ENCODE measurements around the gene CYP4F22. TPM values are rescaled to one million over a fixed set of nuclear protein-coding genes. Genes with fewer than 3 reads are reported as not detected.

CYP4F22 gene
- total and polyA plus RNA-seq, 2 of the 8 experiments (the other 6 are each of a cell fraction or from before 2014, with no cell fraction given): not detected

DNA sequence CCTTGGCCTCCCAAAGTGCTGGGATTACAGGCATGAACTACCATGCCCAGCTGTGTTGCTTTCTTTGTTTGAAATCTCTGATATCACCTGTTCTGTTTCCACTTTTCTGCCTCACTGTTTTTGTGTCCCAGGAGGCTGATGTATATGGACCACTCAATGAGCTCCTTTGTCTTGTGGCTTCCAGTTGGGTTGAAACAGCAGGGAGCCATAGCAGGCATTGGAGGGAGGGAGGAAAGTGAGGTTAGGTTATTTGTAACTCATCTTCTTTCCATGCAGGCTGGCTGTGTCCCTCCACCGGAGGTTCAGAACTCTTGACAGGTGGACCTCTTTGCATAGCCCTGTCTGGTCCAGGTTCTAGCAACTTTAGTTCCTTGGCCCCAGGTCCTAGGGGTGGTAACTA lies 6.1 kb upstream of the CYP4F22 start:
- no peak overlapping the region for H2BK15ac ChIP-seq (ENCODE audit: low read length)
- DNase-seq (ENCODE audit: low read depth in 1 of 2, low spot score in 2 of 2) (no peak), FAIRE-seq (no peak)
- H2BK5ac ChIP-seq (ENCODE audit: low read depth, low read length): no peak overlapping the region
- H3K9me3 ChIP-seq (ENCODE audit: insufficient read depth in 2 of 2, low read depth in 1 of 2, low read length in 1 of 2): peaks cover 47 to 73% of the 10 kb centered on the region in 2 experiments
- no peak overlapping the region for H4K5ac ChIP-seq (ENCODE audit: insufficient read length, low read depth, low read length)
- no peak overlapping the region for H3K9ac ChIP-seq (replicated peaks in 1 of 4; ENCODE audit: extremely low read depth in 1 of 4, low read depth in 3 of 4, low read length in 3 of 4)
- no peak overlapping the region for H2BK120ac ChIP-seq (replicated peaks; ENCODE audit: low read depth, low read length)
- ChIA-PET CTCF (ENCODE audit: partially characterized antibody) (interaction anchor here (0.9 kb wide), 2 partner anchors 45 to 83 kb away, joined by 3 read pairs; no protein-coding TSS in a partner anchor), POLR2A (ENCODE audit: partially characterized antibody) (no interaction called here)
- no peak overlapping the region for H2AK5ac ChIP-seq (ENCODE audit: low read depth, low read length)
- no peak overlapping the region for H3K18ac ChIP-seq (ENCODE audit: extremely low read depth, low read length)
- no peak overlapping the region for H4K8ac ChIP-seq (ENCODE audit: extremely low read depth, insufficient read depth, low read length)
- 82% methylated on average over 1 of the region's 1 CpG; no CpG with 5 or more reads in 1 of the 2 experiments for WGBS, 2 experiments (ENCODE audit: extremely low coverage in 1 of 2, insufficient coverage in 1 of 2, insufficient read length in 1 of 2, insufficient replicate concordance in 2 of 2, low coverage in 1 of 2, low lambda C conversion rate in 2 of 2, missing lambda C conversion rate in 1 of 2)
- H2AFZ ChIP-seq (ENCODE audit: low read length): no peak overlapping the region
- H3K4me1 ChIP-seq (replicated peaks in 1 of 4; ENCODE audit: control insufficient read depth in 3 of 4, insufficient read depth in 4 of 4, low read length in 3 of 4): no peaks in the 10 kb centered on the region
- TF ChIP-seq TAF1 (IDR thresholded peaks at IDR 0.05; ENCODE audit: low read depth, low read length) (no peak), SUZ12 (IDR thresholded peaks at IDR 0.05; ENCODE audit: low read length) (no peak), NANOG (IDR thresholded peaks at IDR 0.05; ENCODE audit: insufficient read depth, low read depth, low read length, poor library complexity, severe bottlenecking) (no peak)
- no peak overlapping the region for H4K91ac ChIP-seq (replicated peaks; ENCODE audit: insufficient read length, low read length)
- H3K4me3 ChIP-seq (ENCODE audit: extremely low read depth in 1 of 4, insufficient read depth in 2 of 4, low read depth in 3 of 4, low read length in 4 of 4): no peak overlapping the region
- H3K36me3 ChIP-seq (ENCODE audit: control insufficient read depth in 2 of 4, insufficient read depth in 4 of 4, low read length in 3 of 4): no peaks in the 10 kb centered on the region; a peak in 1 of 8 replicates
- no peak overlapping the region for H3K14ac ChIP-seq (ENCODE audit: insufficient read length)
- no peak overlapping the region for H2BK20ac ChIP-seq (ENCODE audit: low read length)
- no peak overlapping the region for H3K56ac ChIP-seq (replicated peaks; ENCODE audit: insufficient read length, low read depth, low read length)
- H2BK12ac ChIP-seq (ENCODE audit: low read depth, low read length): no peak overlapping the region
- no peaks in the 10 kb centered on the region for H3K79me2 ChIP-seq (ENCODE audit: control insufficient read depth in 1 of 2, insufficient read depth in 2 of 2, low read length in 2 of 2)
- H3K79me1 ChIP-seq (ENCODE audit: low read depth, low read length): no peaks in the 10 kb centered on the region
- H4K20me1 ChIP-seq (replicated peaks in 1 of 2; ENCODE audit: control insufficient read depth in 1 of 2, insufficient read depth in 2 of 2, low read length in 2 of 2): no peaks in the 10 kb centered on the region
- H3K23me2 ChIP-seq (ENCODE audit: low read depth, low read length): no peaks in the 10 kb centered on the region
- H3K23ac ChIP-seq (ENCODE audit: insufficient read length): no peak overlapping the region
- no peak overlapping the region for H3K4ac ChIP-seq (replicated peaks; ENCODE audit: insufficient read length, low read depth, low read length)
- no peak overlapping the region for H3K27ac ChIP-seq (ENCODE audit: low read depth, low read length)
- H3K27me3 ChIP-seq (replicated peaks in 1 of 4; ENCODE audit: control insufficient read depth in 3 of 4, extremely low read depth in 1 of 4, insufficient read depth in 3 of 4, low read length in 3 of 4): no peaks in the 10 kb centered on the region
- H3K4me2 ChIP-seq (ENCODE audit: insufficient read depth in 1 of 2, low read depth in 2 of 2, low read length in 2 of 2): no peak overlapping the region
